Kidney epithelial cell (primary cell): ENCODE results near the gene SYNJ2. TPM values are rescaled to one million over a fixed set of nuclear protein-coding genes. Genes with fewer than 3 reads are reported as not detected.

Experiments
- DNase-seq: peaks from one replicate; pipeline ENCODE4 v3.0.0-alpha.2; 2010; ENCODE audit warnings: low read depth
- H3K27me3 ChIP-seq: 2 replicates; pipeline ENCODE4 v1.6.0; 2011; ENCODE audit warnings: low read length; ENCODE audit not compliant: control insufficient read depth, insufficient read depth
- H3K36me3 ChIP-seq: 2 replicates; pipeline ENCODE4 v1.5.1; 2011; ENCODE audit warnings: low read length; ENCODE audit not compliant: control insufficient read depth, insufficient read depth
- H3K4me3 ChIP-seq: 2 replicates; pipeline ENCODE4 v1.5.1; 2011; ENCODE audit warnings: low read depth, mild to moderate bottlenecking, control low read depth, low read length
- CTCF ChIP-seq: IDR thresholded peaks from 2 replicates; pipeline ENCODE4 v1.5.1; 2011; ENCODE audit warnings: mild to moderate bottlenecking, moderate library complexity, low read length, control low read depth, inconsistent platforms; ENCODE audit not compliant: insufficient read depth, poor library complexity, severe bottlenecking
- total RNA-seq: library from RNA; depleted of rRNA; stranded (reverse); fragments of >200 nt; gene quantifications from 2 replicates; pipeline ENCODE4 v1.2.3, GENCODE V29; 2015

The SYNJ2 gene
- total RNA-seq, 1 donor from 2014 or later = 14.3 TPM

- no peak for TF ChIP-seq CTCF
- Histone ChIP-seq H3K4me3 (no peak overlapping the region), H3K36me3 (peaks cover 7% of the 10 kb centered on the region), H3K27me3 (no peaks in the 10 kb centered on the region)
- no peak for DNase-seq
These were observed 40.4 kb upstream of the SYNJ2 start for GRCh38 chr6:157941101-157941863.

DNA sequence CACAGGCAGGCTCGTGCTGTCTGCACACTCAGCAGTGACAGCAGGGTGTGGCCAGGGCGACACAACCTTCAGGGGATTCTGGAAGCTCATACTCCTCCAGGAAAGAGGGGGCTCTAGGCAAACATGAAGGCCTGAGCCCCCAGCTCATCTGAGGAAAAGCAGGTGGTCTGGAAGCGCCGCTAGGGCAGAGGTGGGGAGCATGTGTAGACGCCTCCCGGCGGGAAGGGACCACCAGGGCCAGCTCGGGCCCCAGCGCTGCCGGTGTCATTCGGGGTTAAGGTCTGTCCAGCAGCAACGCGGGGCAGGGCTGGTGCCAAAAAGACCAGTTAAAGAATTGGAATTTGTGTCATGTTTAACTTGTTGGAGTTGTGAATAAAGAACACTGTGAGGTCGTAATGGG is 39.3 kb upstream of the SYNJ2 start:
- no peaks in the 10 kb centered on the region for H3K27me3 ChIP-seq
- peaks cover 7% of the 10 kb centered on the region for H3K36me3 ChIP-seq
- H3K4me3 ChIP-seq = no peak overlapping the region
- no peak for DNase-seq
- TF ChIP-seq CTCF = no peak

- no peak for DNase-seq
- H3K27me3 ChIP-seq = no peaks in the 10 kb centered on the region
- H3K4me3 ChIP-seq = no peak overlapping the region
- peaks cover 7% of the 10 kb centered on the region for H3K36me3 ChIP-seq
- TF ChIP-seq CTCF = no peak
These were observed 38.3 kb upstream of the SYNJ2 start for GRCh38 chr6:157943249-157943963.

DNA sequence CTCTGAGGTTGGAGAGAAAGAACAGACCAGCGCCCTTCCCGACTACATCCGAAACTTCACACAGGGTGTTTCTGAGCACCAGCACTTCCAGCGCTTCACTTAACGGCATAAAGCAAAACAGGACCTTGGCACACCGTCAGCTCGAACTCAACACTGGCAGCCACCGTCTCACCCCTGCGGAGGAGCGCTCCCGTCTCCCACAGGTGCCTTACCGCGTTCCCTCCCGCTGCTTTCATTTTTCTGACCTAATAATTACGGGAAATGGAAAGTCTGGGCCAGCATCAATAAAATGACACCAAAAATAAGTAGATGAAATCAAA is 37.7 kb upstream of the SYNJ2 start:
- TF ChIP-seq CTCF = no peak
- DNase-seq = no peak
- no peak overlapping the region for H3K4me3 ChIP-seq
- H3K27me3 ChIP-seq = no peaks in the 10 kb centered on the region
- H3K36me3 ChIP-seq = peaks cover 7% of the 10 kb centered on the region

GRCh38 chr6:157944983-157945931 is 36.4 kb upstream of the SYNJ2 start:
- Histone ChIP-seq H3K4me3 (no peak overlapping the region), H3K27me3 (no peaks in the 10 kb centered on the region), H3K36me3 (peaks cover 7% of the 10 kb centered on the region)
- TF ChIP-seq CTCF = no peak
- DNase-seq = no peak
